Activated CD4-positive, alpha-beta T cell treated with anti-CD3 and anti-CD28 coated beads, Interleukin-2, amount 50 U/mL, for 1 hour (primary cell): ENCODE data around the gene NMBR.
"Not testable (repeated sequence)": the region's sequence is repeated elsewhere in the genome, so short reads cannot be mapped to it uniquely, and the experiment has no call there.

Experiments
- DNase-seq: peaks from one replicate; pipeline ENCODE4 v3.0.0-alpha.2; 2020

NMBR gene

DNA sequence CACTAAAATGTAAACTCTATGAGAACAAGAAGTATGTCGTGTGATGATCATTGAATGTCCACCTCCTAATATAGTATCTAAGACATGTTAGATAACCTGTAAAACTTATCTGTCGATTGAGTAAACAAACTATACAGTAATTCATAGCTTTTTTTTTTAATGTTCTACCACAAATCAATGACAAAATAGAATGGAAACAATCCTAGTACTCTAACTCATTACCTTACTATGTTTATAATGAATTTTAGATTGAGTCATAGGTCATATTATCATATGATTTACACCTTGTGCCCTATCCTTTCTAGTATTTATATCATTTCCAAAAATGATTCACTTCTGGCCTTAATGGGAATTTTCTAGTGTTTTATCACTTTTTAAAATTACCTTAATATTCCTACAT lies 6.3 kb upstream of the NMBR start:
- no peak for DNase-seq

DNA sequence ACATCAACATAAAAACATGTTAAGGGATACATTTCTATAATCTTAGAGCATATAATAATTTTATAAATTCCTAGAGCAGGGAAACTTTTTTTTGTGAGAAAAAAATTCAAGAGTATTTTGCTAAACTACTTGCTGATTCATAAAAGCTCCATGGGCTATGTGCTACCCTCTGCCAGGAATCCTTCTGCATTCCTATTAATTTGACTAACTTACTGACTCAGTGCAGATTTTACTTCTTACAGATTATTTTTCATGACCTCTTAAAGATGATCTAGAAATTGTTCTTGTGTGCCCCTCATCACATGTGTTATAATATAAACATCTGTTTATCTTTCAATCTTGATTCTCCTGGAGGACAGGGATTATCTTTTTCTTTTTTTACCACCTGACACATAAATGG lies 5.8 kb upstream of the NMBR start:
- DNase-seq = no peak

DNA sequence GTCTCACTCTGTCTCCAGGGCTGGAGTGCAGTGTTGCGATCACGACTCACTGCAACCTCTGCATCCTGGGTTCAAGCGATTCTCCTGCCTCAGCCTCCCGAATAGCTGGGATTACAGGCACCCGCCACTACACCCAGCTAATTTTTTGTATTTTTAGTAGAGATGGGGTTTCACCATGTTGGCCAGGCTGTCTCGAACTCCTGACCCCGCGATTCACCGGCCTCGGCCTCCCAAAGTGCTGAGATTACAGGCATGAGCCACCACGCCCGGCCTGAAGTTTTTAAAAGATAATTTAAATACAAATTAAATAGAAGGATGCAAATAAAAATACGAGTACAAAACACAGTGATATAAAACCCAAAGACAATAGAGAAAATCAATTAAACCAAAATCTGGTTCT lies 5.4 kb downstream of the NMBR start:
- DNase-seq = not testable (repeated sequence)

DNA sequence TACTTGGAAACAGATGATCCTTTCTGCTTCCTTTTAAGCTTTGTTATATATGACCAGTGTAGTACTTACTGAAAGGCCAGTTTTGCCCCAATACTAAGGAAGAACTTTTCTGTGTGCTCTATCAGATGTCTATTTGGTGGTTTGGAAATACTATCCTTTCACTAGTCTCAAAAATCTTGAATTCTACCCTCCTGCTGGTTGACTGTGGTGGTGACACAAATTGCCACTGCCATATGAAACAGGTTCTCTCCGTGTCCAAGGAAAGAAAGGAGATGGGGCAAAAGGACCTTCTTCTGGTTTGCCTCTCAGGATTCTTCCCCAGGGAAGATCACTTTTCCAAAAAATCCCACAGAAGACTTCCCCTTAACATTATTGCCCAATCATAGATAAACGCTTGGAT lies 8.0 kb downstream of the NMBR start:
- DNase-seq = no peak

DNA sequence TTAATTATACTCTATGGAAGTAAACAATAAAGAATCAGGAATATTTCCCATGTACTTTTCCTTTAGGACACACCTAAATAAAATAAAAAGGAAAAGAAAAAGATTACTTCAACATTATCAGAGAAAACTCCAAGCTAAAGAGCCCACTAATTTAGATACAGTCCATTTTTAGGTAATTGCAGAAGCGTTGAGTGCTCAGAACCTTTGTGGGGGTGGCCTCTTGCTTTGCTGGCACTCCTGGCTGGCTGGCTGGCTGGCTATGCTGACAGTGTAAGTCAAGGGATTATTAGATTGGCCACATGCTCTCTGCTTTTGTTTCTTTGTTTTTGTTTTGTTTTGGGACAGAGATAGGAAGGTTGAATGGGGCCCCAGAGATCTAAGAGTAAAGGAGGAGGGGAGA lies 14.3 kb downstream of the NMBR start, which contains the start of gene GJE1:
GJE1 (plus strand) TSS at position 301 of the 400 bp plus-strand sequence. CDS start 234 bp downstream, outside the sequence.
- DNase-seq = no peak

DNA sequence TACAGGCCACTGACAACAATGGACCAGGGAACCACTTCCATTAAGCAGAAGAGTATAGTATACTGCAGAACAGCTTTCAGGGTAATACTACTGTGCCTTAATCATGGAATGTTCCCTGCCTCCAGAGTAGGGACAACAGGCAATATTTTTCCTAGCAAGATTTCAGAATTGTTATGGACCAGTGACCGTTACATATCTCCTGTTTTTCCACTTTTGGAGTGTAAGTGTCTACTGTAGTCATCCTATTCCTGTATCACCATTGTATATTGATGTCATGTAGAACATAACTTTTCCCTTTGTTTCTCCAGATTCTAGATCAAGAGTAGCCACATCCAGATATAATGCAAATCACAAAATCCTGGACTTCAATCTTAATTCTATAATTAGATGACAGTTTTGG lies 16.1 kb downstream of the NMBR start:
- DNase-seq = no peak

DNA sequence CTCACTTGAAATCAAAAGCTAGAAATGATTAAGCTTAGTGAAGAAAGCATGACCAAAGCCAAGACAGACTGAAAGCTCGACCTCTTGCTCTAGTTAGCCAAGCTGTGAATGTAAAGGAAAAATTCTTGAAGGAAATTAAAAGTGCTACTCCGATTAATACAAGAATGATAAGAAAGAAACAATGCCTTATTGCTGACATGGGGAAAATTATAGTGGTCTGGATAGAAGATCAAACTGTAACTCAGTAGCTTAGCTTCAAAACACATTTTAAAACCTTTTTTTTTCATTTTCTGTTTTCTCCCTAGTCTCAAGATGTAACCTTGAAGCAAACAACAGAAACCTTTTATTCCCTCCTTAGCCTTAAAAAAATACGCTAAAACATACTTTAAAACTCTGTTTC lies 25.6 kb downstream of the NMBR start:
- no peak for DNase-seq

DNA sequence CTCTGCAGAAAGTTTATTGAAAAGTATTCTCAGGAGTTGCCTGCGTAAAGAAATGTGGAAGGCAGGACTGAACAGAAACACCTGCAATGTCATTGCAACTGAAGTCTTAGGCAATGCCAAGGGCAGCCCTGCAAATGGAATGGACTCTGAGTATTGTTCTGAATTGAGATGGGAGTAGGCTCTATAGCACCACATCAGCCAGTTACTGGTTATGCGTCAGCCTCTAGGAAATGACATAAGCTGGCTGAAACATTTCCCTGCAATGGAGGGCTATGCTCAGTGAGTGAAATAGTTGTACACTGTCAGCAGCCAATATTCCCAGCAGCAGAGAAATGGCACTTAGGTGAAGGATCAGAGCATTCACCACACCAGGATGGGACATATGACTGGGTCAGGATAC lies 28.0 kb downstream of the NMBR start:
- DNase-seq = no peak

DNA sequence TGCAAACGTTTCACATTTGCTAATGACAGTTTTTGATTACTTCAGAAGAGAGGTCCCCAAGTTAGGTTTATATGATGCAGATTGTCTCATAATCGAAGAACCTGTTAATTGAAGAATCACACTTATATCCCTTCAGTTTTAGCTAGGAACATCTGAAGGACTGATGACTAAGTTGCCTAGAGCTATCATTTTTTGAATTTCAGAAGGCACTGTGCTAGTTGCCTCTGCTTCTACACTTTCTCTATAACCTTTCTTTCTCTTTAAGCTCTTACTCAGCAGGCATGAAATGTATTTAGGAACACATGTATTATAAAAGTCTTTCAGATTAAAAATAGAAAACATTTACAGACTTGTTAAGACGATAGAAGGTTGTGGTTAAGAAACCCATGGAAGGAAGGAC lies 28.6 kb downstream of the NMBR start:
- DNase-seq = no peak

DNA sequence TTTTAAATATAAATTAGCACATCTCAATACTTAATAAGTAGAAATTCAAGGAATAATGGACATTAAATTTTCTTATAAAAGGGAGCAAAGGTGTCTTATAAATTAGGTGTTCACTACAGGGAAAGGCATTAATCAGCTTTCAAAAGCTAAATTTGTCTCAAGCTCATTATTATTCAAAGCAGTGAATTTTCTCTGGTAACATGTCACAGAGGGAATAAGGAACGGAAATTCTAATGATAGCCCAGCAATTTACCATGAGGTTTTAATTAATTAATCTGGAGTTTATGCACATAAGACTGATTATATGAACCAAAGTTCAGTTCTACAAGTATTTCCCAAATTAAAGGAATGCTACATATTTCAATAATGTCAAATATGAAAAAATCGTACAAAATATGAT lies 29.6 kb downstream of the NMBR start:
- DNase-seq = no peak

DNA sequence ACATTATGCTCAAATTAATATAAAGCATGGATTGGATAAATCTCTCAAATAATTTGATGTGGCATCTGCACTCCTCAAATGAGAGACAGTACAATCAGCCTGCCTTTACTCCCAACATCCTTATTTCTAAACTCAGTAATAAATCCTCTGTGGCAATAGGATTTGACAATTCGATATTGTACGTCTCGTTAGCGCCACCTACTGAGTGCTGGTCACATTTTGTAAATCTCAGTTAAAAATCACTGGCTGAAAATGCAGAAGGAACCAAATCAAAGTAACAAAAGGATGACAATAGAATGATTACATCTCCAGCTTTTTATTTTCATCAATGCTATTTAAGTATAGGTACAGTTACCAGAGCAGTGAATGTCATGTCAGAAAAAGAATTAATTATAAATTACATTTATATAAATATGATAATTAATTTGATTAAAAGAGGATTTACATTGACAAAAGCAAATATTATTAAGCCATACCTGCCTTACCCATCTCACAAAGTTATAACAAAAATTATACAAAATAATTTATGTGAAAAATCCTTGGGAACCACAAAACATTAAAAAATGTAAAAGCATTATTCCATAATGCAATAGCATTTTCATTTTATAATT lies 34.4 kb downstream of the NMBR start:
- DNase-seq = peak; percentile 66

DNA sequence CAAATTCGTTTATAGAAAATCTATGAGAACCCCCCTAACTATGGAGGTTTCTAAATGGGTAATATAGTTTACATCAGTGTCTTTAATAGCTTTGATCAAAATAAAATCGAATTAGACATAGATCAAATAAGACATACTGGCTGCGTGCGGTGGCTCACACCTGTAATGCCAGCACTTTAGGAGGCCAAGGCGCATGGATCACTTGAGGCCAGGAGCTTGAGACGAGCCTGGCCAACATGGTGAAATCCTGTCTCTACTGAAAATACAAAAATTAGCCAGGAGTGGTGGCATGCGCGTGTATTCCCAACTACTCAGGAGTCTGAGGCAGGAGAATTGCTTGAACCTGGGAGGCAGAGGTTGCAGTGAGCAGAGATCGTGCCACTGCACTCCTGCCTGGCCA lies 36.1 kb downstream of the NMBR start:
- DNase-seq = not testable (repeated sequence)

DNA sequence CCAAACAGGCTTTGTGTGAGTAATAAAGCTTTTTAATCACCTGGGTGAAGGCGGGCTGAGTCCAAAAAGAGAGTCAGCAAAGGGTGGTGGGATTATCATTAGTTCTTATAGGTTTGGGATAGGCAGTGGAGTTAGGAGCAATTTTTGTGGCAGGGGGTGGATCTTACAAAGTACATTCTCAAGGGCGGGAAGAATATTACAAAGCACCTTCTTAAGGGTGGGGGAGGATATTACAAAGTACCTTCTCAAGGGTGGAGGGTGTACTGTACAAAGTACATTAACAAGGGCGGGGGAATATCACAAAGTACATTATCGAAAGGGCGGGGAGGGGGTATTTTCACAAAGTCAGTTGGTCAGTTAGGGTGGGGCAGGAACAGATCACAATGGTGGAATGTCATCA lies 42.1 kb downstream of the NMBR start:
- not testable (repeated sequence) for DNase-seq

DNA sequence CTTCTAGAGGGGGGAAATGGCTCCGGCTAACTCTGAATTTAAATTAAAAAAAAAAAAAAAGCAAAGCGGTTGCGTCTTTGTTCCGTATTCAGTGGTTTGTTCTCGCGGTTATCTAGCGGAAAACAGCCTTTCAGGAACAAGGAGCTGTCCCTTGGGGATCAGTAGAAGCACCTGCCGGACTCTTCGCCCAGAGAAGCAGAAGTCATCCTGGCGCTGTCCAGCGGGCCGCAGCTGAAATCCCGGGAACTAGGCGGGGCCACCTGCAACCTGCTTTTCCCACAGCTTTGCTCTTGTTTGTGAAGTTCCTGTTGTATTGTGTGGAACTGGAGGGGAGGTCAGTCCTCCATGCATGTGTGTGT lies 58.1 kb downstream of the NMBR start:
- no peak for DNase-seq

DNA sequence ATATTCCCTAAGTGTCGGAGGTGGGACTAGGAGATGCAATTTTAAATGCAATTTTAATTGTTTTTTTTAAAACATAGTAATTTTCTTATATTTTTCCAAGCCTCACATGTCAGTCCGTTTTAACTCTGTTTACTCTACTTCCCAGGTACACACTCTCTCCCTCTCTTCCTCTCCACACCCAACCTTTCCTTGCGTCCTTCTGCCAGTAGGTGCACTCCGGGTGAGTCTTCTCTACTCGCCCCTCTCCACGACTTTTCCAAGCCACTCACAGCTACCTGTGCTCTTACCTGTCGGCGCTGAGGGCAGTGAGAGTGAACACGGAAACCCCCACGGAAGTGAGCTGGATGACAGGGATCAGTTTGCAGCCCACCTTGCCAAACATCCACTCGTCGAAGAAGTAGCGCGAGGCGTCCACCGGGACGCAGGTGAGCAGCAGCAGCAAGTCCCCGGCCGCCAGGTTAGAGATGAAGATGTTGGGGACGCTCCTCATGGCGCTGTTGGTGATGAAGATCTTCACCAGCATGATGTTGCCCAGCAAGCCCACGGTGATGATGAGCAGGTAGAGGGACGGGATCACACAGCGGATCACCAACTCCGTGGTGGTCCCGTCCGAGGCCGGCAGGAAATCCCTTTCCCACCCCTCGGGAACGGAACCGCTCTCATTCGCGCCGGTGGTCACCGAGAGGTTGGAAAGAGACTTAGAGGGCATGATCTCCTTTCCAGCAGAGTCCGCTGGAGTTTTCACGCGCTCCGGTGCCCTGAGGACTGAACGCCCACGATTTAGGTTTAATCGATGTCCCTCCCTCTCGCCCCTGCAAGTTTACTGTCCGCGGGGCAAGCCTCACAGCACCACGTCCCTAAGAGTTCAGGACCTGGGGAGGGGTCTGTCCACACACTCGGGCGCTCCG lies 58.7 kb downstream of the NMBR start:
- no peak for DNase-seq

DNA sequence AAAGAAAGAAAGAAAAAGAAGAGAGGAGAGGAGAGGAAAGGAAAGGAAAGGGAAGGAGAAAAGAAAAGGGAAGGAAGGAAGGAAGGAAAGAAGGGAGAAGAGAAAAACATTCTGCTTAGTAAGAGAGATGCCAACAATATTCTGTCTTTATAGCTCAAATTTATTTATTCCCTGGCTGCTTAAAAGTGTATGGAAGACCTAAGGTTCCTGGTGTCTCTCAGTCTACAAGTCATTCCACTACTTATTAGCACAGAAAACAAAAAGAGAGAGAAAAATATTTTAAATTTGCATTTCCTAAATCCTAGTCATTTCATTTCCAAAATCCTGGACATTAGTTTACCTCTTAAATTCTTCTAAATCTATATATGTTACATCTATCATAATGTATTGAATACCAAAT lies 67.8 kb downstream of the NMBR start:
- no peak for DNase-seq

DNA sequence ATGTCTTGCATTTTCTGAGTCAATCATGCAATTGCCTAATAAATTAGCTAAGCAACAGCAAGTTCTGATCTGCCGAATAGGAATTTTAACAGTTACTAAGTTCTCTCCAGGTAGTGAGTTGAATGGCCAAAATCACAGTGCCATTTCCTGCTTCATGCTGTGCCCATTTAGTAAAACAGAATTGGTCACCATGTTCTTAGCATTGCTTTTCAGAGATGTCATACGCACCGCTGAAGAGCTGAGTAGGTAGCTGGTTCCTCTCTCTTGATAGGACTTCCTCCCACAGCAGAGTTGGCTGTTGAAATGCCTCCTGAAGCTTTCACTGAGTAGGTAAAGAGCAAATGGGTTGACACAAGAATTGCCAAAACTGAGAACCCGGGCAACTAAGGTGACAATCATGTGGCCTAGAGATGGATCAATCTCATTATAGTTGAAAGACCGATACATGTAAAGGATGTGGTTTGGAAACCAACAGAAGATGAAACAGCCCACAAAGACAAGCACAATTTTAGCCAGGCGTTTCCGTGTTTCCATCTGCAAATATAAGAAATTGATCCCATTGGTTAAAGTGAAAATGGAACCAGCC lies 71.3 kb downstream of the NMBR start:
- DNase-seq = no peak

DNA sequence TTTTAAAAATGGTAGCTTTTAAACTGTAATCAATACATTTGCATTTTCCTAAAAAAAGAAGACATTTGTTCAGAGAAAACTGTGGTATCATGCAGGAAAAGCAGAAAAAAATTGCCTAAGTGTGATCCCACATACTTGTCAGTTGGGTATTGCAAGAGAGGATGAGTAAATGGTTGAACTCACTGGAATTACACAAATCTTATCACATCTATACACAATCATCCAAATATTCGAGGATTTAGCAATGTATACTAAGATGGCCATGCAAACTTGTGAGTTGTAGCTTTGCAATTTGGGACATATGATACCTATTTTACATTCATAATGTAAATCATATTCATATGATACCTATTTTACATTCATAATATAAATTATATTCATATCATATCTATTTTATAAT lies 72.4 kb downstream of the NMBR start:
- DNase-seq = no peak

DNA sequence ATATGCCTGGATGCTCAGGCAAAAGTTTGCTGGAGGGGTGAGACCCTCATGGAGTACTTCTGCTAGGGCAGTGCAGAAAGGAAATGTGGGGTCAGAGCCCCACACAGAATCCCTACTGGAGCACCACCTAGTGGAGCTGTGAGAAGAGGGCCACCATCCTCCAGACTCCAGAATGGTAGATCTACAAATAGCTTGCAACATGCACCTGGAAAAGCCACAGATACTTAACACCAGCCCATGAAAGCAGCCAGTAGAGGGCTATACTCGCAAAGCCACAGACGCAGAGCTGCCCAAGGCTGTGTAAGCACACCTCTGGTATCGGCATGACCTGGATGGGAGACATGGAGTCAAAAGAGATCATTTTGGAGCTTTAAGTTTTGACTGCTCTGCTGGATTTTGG lies 74.9 kb downstream of the NMBR start:
- no peak for DNase-seq

DNA sequence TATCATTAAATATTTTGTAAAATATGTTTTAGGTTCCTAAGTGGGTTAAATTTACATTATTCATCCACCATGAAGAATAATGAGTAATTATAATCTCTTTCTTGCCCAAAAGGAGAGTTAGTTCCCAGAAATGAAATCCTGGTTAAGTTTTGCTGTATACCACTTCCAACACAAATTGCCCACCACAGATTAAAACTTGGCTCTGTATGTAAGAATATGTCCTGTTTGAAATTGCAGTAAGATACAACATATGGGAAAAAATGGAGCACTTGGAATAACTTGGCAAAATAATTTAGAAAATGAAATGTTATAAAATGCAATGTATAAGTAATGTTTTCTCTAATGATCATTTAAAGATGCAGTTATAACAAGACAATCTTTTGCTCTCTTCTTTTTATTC lies 78.5 kb downstream of the NMBR start:
- DNase-seq = no peak

DNA sequence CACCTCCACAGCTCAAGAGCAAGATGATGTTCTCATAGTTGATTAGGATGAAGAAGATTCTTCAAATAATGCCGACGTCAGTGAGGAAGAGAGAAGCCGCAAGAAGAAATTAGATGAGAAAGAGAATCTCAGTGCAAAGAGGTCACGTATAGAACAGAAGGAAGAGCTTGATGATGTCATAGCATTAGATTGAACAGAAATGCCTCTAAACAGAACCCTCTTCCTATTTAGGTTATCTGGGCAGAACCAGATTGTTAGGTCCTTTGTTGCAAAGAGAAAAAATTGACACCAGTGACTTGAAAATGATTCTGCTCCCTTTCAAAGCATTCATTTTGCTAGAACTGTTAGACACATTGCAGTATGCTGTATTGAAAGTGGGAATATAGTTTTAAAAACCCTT lies 84.1 kb downstream of the NMBR start:
- not testable (repeated sequence) for DNase-seq

DNA sequence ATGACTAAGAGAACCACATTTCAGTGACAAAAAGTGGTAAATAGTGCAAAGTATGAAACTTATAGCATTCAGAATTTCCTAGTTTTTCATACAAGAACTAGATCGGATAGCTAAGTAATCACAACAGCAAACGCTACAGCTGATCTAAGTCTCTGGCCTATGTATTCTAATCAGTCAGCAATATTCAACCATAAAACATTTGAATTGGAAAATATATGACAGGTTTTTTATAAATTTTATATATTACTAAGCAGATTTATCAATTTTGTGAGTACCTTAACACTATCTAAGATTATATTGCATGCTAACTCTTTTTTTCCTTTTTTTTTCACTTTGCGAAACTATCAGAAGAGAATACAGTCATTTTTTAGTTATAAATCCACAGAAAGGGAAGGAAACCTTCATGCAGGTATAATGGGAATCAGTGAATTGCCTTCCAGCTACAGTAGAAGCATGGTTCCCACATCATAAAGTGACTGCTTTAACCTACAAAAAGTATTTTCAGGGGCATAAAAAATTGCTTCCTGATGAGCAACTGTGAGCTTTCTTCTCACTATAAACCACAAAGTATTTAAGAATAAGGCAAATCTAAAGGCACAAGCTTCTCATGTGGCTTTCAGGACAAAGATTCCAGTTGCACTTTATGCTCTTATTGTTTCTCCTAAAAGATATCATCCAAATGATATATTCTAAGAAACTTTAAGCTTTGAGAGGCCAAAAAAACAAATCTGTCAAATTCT lies 88.2 kb downstream of the NMBR start:
- DNase-seq = no peak

DNA sequence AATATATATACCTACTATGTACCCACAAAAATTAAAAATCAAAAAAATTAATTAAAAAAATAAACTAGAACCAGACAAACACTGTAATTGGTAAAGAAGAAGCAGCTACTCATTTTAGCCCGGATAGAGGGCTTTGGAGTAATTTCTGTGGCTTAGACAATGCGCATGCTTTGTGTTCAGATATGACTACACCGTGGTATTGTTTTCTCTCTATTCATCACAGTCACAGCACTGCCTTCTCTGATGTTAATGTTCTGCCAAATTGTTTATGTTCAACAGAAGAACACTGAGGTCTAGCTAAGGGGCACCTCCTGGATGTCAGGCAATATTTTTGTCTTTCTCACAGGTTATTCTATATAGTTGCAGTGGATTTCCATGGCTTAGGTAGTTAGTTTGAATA lies 91.7 kb downstream of the NMBR start:
- no peak for DNase-seq

DNA sequence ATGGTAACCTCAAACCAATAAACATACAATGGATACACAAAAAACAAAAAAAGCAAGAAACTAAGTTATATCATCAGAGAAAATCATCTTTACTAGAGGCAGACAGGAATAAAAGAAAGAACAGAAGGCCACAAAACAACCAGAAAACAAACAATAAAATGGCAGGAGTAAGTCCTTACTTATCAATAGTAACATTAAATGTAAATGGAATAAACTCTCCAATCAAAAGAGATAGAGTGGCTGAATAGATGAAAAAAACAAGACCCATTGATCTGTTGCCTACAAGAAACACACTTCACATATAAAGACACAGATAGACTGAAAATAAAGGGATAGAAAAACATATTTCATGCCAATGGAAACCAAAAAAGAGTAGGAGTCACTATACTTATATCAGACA lies 95.5 kb downstream of the NMBR start:
- no peak for DNase-seq
